ENCODE data around the gene SLC12A8.

- TF ChIP-seq, protein P1, sequence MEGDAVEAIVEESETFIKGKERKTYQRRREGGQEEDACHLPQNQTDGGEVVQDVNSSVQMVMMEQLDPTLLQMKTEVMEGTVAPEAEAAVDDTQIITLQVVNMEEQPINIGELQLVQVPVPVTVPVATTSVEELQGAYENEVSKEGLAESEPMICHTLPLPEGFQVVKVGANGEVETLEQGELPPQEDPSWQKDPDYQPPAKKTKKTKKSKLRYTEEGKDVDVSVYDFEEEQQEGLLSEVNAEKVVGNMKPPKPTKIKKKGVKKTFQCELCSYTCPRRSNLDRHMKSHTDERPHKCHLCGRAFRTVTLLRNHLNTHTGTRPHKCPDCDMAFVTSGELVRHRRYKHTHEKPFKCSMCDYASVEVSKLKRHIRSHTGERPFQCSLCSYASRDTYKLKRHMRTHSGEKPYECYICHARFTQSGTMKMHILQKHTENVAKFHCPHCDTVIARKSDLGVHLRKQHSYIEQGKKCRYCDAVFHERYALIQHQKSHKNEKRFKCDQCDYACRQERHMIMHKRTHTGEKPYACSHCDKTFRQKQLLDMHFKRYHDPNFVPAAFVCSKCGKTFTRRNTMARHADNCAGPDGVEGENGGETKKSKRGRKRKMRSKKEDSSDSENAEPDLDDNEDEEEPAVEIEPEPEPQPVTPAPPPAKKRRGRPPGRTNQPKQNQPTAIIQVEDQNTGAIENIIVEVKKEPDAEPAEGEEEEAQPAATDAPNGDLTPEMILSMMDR (IDR thresholded peaks at IDR 0.05): no peak
- no peak for TF ChIP-seq POLR2A (IDR thresholded peaks at IDR 0.05)
Measured at GRCh38 chr3:125168711-125169393, 43.7 kb downstream of the SLC12A8 start.

Measured in right lobe of liver (tissue), 4 donors.